SK-N-MC (cell line): Measurements from ENCODE around the gene WDR46.

Source experiments
- EZH2 ChIP-seq: fragments of 200-600 bp; sonication (generic); IDR thresholded peaks from one replicate; pipeline ENCODE4 v1.6.1; 2017; ENCODE audit warnings: antibody characterized with exemption
- FOXP2 ChIP-seq: optimal IDR thresholded peaks from 2 replicates; pipeline ENCODE3; 2011; ENCODE audit warnings: mild to moderate bottlenecking, moderate library complexity; ENCODE audit not compliant: insufficient read depth; ENCODE audit errors: extremely low read length, control extremely low read depth
- POLR2AphosphoS5 ChIP-seq: IDR thresholded peaks from 2 replicates; pipeline ENCODE4 v1.6.1; 2012; ENCODE audit warnings: mild to moderate bottlenecking, low read depth, low read length, borderline replicate concordance

DNA sequence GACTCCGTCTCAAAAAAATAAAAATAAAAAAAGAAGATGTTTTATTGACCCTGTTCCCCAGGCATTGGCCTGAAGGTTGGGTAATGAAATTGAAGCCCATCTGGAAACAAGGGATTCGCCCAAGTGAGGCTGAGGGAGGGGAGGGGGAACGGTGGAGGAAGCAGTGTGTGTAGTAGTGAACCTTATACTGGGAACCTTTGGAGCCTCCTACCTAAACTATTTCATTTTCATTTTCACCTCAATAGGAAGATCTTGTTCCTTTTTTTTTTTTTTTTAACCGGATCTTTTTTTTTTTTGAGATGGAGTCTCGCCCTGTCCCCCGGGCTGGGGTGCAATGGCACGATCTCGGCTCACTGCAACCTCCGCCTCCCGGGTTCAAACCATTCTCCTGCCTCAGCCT is 41.7 kb upstream of the WDR46 start:
- TF ChIP-seq EZH2 (no peak), POLR2AphosphoS5 (no peak), FOXP2 (no peak)
